Neural progenitor cell (in vitro differentiated cells): ENCODE data around the gene ULK4. TPM values are rescaled to one million over a fixed set of nuclear protein-coding genes. Genes with fewer than 3 reads are reported as not detected.

Experiments
- DNase-seq: peaks from one replicate; pipeline ENCODE4 v3.0.0-alpha.2; 2016; ENCODE audit warnings: low spot score
- H2AFZ ChIP-seq: fragments of 200-600 bp; sonication (generic); replicated peaks from 2 replicates; pipeline ENCODE4 v1.6.1; 2016; ENCODE audit warnings: antibody characterized with exemption
- H3F3A ChIP-seq: fragments of 200-600 bp; sonication (generic); 2 replicates; pipeline ENCODE4 v1.6.1; 2016; ENCODE audit warnings: antibody characterized with exemption, low read depth
- H3K27ac ChIP-seq: fragments of 200-600 bp; sonication (generic); 2 replicates; pipeline ENCODE4 v1.5.1; 2016; ENCODE audit warnings: mild to moderate bottlenecking
- H3K27me3 ChIP-seq: fragments of 200-600 bp; sonication (generic); 2 replicates; pipeline ENCODE4 v1.6.1; 2016; ENCODE audit warnings: mild to moderate bottlenecking, moderate library complexity
- H3K36me3 ChIP-seq: fragments of 200-600 bp; sonication (generic); 2 replicates; pipeline ENCODE4 v1.5.1; 2016
- H3K4me1 ChIP-seq: fragments of 200-600 bp; sonication (generic); 2 replicates; pipeline ENCODE4 v1.6.1; 2016; ENCODE audit warnings: mixed run types
- H3K4me2 ChIP-seq: fragments of 200-600 bp; sonication (generic); 2 replicates; pipeline ENCODE4 v1.6.1; 2016
- H3K4me3 ChIP-seq: fragments of 200-600 bp; sonication (generic); 2 replicates; pipeline ENCODE4 v1.5.1; 2016
- H3K79me2 ChIP-seq: fragments of 200-600 bp; sonication (generic); 2 replicates; pipeline ENCODE4 v1.6.1; 2016; ENCODE audit warnings: low read depth
- H3K9ac ChIP-seq: fragments of 200-600 bp; sonication (generic); 2 replicates; pipeline ENCODE4 v1.6.1; 2016
- H3K9me3 ChIP-seq: fragments of 200-600 bp; sonication (generic); 2 replicates; pipeline ENCODE4 v1.5.1; 2016; ENCODE audit warnings: low read depth
- H4K20me1 ChIP-seq: fragments of 200-600 bp; sonication (generic); 2 replicates; pipeline ENCODE4 v1.6.1; 2016; ENCODE audit warnings: low read depth
- H3K27ac Mint-ChIP-seq: 3 replicates; pipeline ENCODE4 v1.8.0; 2021; ENCODE audit warnings: mixed read lengths
- H3K27me3 Mint-ChIP-seq: 2 replicates; pipeline ENCODE4 v1.8.0; 2022; ENCODE audit warnings: low read depth, mild to moderate bottlenecking, inconsistent platforms, moderate library complexity, mixed read lengths; ENCODE audit not compliant: insufficient read depth
- H3K36me3 Mint-ChIP-seq: 3 replicates; pipeline ENCODE4 v1.8.0; 2021; ENCODE audit warnings: mixed read lengths
- H3K4me1 Mint-ChIP-seq: 3 replicates; pipeline ENCODE4 v1.8.0; 2021; ENCODE audit warnings: mixed read lengths
- H3K4me3 Mint-ChIP-seq: 3 replicates; pipeline ENCODE4 v1.8.0; 2021; ENCODE audit warnings: mild to moderate bottlenecking, moderate library complexity, mixed read lengths
- H3K9me3 Mint-ChIP-seq: 3 replicates; pipeline ENCODE4 v1.8.0; 2020; ENCODE audit warnings: mixed read lengths
- EZH2 ChIP-seq: fragments of 200-600 bp; sonication (generic); IDR thresholded peaks from 2 replicates; pipeline ENCODE4 v1.6.1; 2017; ENCODE audit warnings: antibody characterized with exemption, mild to moderate bottlenecking, moderate library complexity
- EZH2phosphoT487 ChIP-seq: fragments of 200-600 bp; sonication (generic); IDR thresholded peaks from 2 replicates; pipeline ENCODE4 v1.6.1; 2017; ENCODE audit warnings: antibody characterized with exemption
- total RNA-seq: library from RNA; depleted of rRNA; stranded (reverse); fragments of >200 nt; gene quantifications from 2 replicates; pipeline ENCODE4 v1.2.3, GENCODE V29; 2015; ENCODE audit warnings: low replicate concordance
- TF ChIP-seq, protein P1 (sequence below): fragments of 200-600 bp; sonication (generic); IDR thresholded peaks from 2 replicates; pipeline ENCODE4 v1.5.1; 2017; ENCODE audit warnings: antibody characterized with exemption, mild to moderate bottlenecking

Gene ULK4
- total RNA-seq, 1 donor from 2014 or later = 33.0 TPM

DNA sequence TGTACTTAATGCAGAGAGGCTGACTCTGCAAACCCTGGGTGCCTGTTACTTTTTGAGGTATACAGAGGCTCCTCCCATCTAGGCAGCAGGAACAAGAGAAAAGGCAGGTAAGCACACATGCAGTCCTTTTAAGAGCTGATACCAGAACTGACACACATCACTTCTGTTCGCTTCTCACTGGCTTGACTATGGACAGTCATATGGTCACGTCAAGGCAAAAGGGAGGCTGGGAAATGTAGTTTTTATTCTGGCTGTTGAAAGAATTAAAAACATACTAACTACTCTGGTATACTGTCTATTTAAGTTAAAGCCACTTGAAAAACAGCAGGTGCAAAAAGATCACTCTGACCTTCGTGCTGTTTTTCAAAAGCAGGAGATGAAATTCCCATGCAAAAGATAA lies 544.3 kb downstream of the ULK4 start:
- Histone ChIP-seq H3K79me2 (no peaks in the 10 kb centered on the region), H2AFZ (no peak overlapping the region), H3K27me3 (no peaks in the 10 kb centered on the region), H3K4me1 (no peaks in the 10 kb centered on the region), H3K36me3 (no peaks in the 10 kb centered on the region), H3K27ac (no peak overlapping the region), H3K4me3 (no peak overlapping the region), H3F3A (no peaks in the 10 kb centered on the region), H3K9me3 (no peaks in the 10 kb centered on the region), H3K4me2 (no peak overlapping the region), H4K20me1 (no peaks in the 10 kb centered on the region), H3K9ac (no peak overlapping the region)
- H3K27ac Mint-ChIP-seq = no peak overlapping the region
- no peaks in the 10 kb centered on the region for H3K36me3 Mint-ChIP-seq
- peaks cover 4% of the 10 kb centered on the region for H3K27me3 Mint-ChIP-seq
- no peak for DNase-seq
- no peak overlapping the region for H3K4me3 Mint-ChIP-seq
- H3K9me3 Mint-ChIP-seq = no peaks in the 10 kb centered on the region
- TF ChIP-seq EZH2phosphoT487 = no peak
- no peak for TF ChIP-seq EZH2
- H3K4me1 Mint-ChIP-seq = peaks cover 22% of the 10 kb centered on the region

- Histone ChIP-seq H3K4me3 (no peak overlapping the region), H3K27ac (no peak overlapping the region), H4K20me1 (no peaks in the 10 kb centered on the region), H3K9me3 (no peaks in the 10 kb centered on the region), H3F3A (no peaks in the 10 kb centered on the region), H3K79me2 (no peaks in the 10 kb centered on the region), H3K4me1 (no peaks in the 10 kb centered on the region), H3K27me3 (no peaks in the 10 kb centered on the region), H2AFZ (no peak overlapping the region), H3K4me2 (no peak overlapping the region), H3K36me3 (no peaks in the 10 kb centered on the region), H3K9ac (no peak overlapping the region)
- H3K27ac Mint-ChIP-seq = no peak overlapping the region
- no peaks in the 10 kb centered on the region for H3K27me3 Mint-ChIP-seq
- TF ChIP-seq, protein P1, sequence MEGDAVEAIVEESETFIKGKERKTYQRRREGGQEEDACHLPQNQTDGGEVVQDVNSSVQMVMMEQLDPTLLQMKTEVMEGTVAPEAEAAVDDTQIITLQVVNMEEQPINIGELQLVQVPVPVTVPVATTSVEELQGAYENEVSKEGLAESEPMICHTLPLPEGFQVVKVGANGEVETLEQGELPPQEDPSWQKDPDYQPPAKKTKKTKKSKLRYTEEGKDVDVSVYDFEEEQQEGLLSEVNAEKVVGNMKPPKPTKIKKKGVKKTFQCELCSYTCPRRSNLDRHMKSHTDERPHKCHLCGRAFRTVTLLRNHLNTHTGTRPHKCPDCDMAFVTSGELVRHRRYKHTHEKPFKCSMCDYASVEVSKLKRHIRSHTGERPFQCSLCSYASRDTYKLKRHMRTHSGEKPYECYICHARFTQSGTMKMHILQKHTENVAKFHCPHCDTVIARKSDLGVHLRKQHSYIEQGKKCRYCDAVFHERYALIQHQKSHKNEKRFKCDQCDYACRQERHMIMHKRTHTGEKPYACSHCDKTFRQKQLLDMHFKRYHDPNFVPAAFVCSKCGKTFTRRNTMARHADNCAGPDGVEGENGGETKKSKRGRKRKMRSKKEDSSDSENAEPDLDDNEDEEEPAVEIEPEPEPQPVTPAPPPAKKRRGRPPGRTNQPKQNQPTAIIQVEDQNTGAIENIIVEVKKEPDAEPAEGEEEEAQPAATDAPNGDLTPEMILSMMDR = no peak
- no peak for TF ChIP-seq EZH2phosphoT487
- TF ChIP-seq EZH2 = no peak
- no peak overlapping the region for H3K4me3 Mint-ChIP-seq
- DNase-seq = no peak
- H3K4me1 Mint-ChIP-seq = peaks cover 8% of the 10 kb centered on the region
- H3K9me3 Mint-ChIP-seq = peaks cover 3% of the 10 kb centered on the region
- H3K36me3 Mint-ChIP-seq = peaks cover 3% of the 10 kb centered on the region
These were observed 550.8 kb downstream of the ULK4 start for GRCh38 chr3:41411065-41411464.

GRCh38 chr3:41405466-41405865 lies 556.4 kb downstream of the ULK4 start:
- TF ChIP-seq EZH2phosphoT487 (no peak), EZH2 (no peak)
- TF ChIP-seq, protein P1 = no peak
- Histone ChIP-seq H2AFZ (no peak overlapping the region), H3K27me3 (no peaks in the 10 kb centered on the region), H3K79me2 (no peaks in the 10 kb centered on the region), H3K4me3 (no peak overlapping the region), H3K4me1 (no peaks in the 10 kb centered on the region), H3K4me2 (no peak overlapping the region), H3K36me3 (no peaks in the 10 kb centered on the region), H3K27ac (no peak overlapping the region), H3F3A (no peaks in the 10 kb centered on the region), H3K9me3 (no peaks in the 10 kb centered on the region), H3K9ac (no peak overlapping the region), H4K20me1 (no peaks in the 10 kb centered on the region)
- peaks cover 6% of the 10 kb centered on the region for H3K9me3 Mint-ChIP-seq
- no peak overlapping the region for H3K4me3 Mint-ChIP-seq
- no peak for DNase-seq
- H3K4me1 Mint-ChIP-seq = no peaks in the 10 kb centered on the region
- H3K27ac Mint-ChIP-seq = no peak overlapping the region
- no peaks in the 10 kb centered on the region for H3K27me3 Mint-ChIP-seq
- H3K36me3 Mint-ChIP-seq = peaks cover 3% of the 10 kb centered on the region

- Histone ChIP-seq H3K27me3 (no peaks in the 10 kb centered on the region), H3K4me1 (no peaks in the 10 kb centered on the region), H2AFZ (no peak overlapping the region), H3K79me2 (no peaks in the 10 kb centered on the region), H3K36me3 (no peaks in the 10 kb centered on the region), H3K9ac (no peak overlapping the region), H3F3A (no peaks in the 10 kb centered on the region), H3K4me2 (no peak overlapping the region), H3K4me3 (no peak overlapping the region), H3K9me3 (no peaks in the 10 kb centered on the region), H4K20me1 (no peaks in the 10 kb centered on the region), H3K27ac (no peak overlapping the region)
- H3K27me3 Mint-ChIP-seq = no peaks in the 10 kb centered on the region
- H3K36me3 Mint-ChIP-seq = peaks cover 3% of the 10 kb centered on the region
- H3K27ac Mint-ChIP-seq = no peak overlapping the region
- H3K9me3 Mint-ChIP-seq = peaks cover 6% of the 10 kb centered on the region
- H3K4me3 Mint-ChIP-seq = no peak overlapping the region
- TF ChIP-seq, protein P1 = no peak
- no peak for TF ChIP-seq EZH2
- TF ChIP-seq EZH2phosphoT487 = no peak
- no peak for DNase-seq
- H3K4me1 Mint-ChIP-seq = no peaks in the 10 kb centered on the region
These were observed 557.3 kb downstream of the ULK4 start for GRCh38 chr3:41404582-41404981.
